ENCODE measurements around the gene TMPRSS11A.

The TMPRSS11A gene

GRCh38 chr4:67963356-67963755 lies at the start of gene TMPRSS11A:
TSS of gene TMPRSS11A (minus strand) at chr4:67963493. CDS start at chr4:67963393, 100 bp downstream.
- no peak for DNase-seq (ENCODE audit: low read depth)

GRCh38 chr4:68011684-68012083 lies 48.4 kb upstream of the TMPRSS11A start:
- no peak for DNase-seq (ENCODE audit: low read depth)

GRCh38 chr4:68002906-68003305 lies 39.6 kb upstream of the TMPRSS11A start:
- DNase-seq (ENCODE audit: low read depth): no peak

- DNase-seq (ENCODE audit: low read depth): no peak
These were observed 32.8 kb upstream of the TMPRSS11A start for GRCh38 chr4:67996127-67996526.

- DNase-seq (ENCODE audit: low read depth): no peak
These were observed 25.7 kb upstream of the TMPRSS11A start for GRCh38 chr4:67988991-67989390.

GRCh38 chr4:67983333-67983732 lies 20.0 kb upstream of the TMPRSS11A start:
- no peak for DNase-seq (ENCODE audit: low read depth)

GRCh38 chr4:67980512-67980911 lies 17.2 kb upstream of the TMPRSS11A start:
- no peak for DNase-seq (ENCODE audit: low read depth)

- no peak for DNase-seq (ENCODE audit: low read depth)
These were observed 10.3 kb upstream of the TMPRSS11A start for GRCh38 chr4:67973608-67974007.

GRCh38 chr4:67954890-67955289 lies 8.4 kb downstream of the TMPRSS11A start:
- no peak for DNase-seq (ENCODE audit: low read depth)

GRCh38 chr4:67941074-67941473 lies 22.2 kb downstream of the TMPRSS11A start:
- DNase-seq (ENCODE audit: low read depth): no peak

- DNase-seq (ENCODE audit: low read depth): no peak
These were observed 22.8 kb downstream of the TMPRSS11A start for GRCh38 chr4:67940506-67940905.

GRCh38 chr4:67939195-67939594 lies 24.1 kb downstream of the TMPRSS11A start:
- no peak for DNase-seq (ENCODE audit: low read depth)

GRCh38 chr4:67935888-67936287 lies 27.4 kb downstream of the TMPRSS11A start:
- no peak for DNase-seq (ENCODE audit: low read depth)

- no peak for DNase-seq (ENCODE audit: low read depth)
These were observed 28.7 kb downstream of the TMPRSS11A start for GRCh38 chr4:67934628-67935027.

GRCh38 chr4:67933755-67934154 lies 29.5 kb downstream of the TMPRSS11A start:
- DNase-seq (ENCODE audit: low read depth): no peak

GRCh38 chr4:67933038-67933437 lies 30.3 kb downstream of the TMPRSS11A start:
- no peak for DNase-seq (ENCODE audit: low read depth)

- no peak for DNase-seq (ENCODE audit: low read depth)
These were observed 32.0 kb downstream of the TMPRSS11A start for GRCh38 chr4:67931256-67931655.

GRCh38 chr4:67929426-67929825 lies 33.9 kb downstream of the TMPRSS11A start:
- DNase-seq (ENCODE audit: low read depth): no peak

GRCh38 chr4:67928546-67928945 lies 34.7 kb downstream of the TMPRSS11A start:
- no peak for DNase-seq (ENCODE audit: low read depth)

GRCh38 chr4:67927251-67927650 lies 36.0 kb downstream of the TMPRSS11A start:
- DNase-seq (ENCODE audit: low read depth): no peak

- DNase-seq (ENCODE audit: low read depth): no peak
These were observed 36.8 kb downstream of the TMPRSS11A start for GRCh38 chr4:67926485-67926884.

- no peak for DNase-seq (ENCODE audit: low read depth)
These were observed 40.6 kb downstream of the TMPRSS11A start for GRCh38 chr4:67922697-67923096.

GRCh38 chr4:67918428-67918827 lies 44.9 kb downstream of the TMPRSS11A start:
- no peak for DNase-seq (ENCODE audit: low read depth)

- no peak for DNase-seq (ENCODE audit: low read depth)
These were observed 47.8 kb downstream of the TMPRSS11A start for GRCh38 chr4:67915400-67915966.

GRCh38 chr4:67912080-67912479 lies 51.2 kb downstream of the TMPRSS11A start:
- no peak for DNase-seq (ENCODE audit: low read depth)
